Gastrocnemius medialis (tissue), 4 donors: ENCODE results near the gene ZBTB21. TPM values are rescaled to one million over a fixed set of nuclear protein-coding genes. Genes with fewer than 3 reads are reported as not detected.

ENCODE experiments used
- ATAC-seq, 2 donors: fragments of 150-250 bp; one replicate each; pipeline ENCODE4 v1.9.1; 2016
- DNase-seq, 2 donors: peaks; one replicate each; pipeline ENCODE4 v3.0.0-alpha.2; 2019
- H3K27ac ChIP-seq, 4 donors: fragments of 200-600 bp; sonication (generic); 1 replicate in 1 of 4; 2 replicates in 3 of 4; pipeline ENCODE4 v1.5.1; 2016 to 2018; ENCODE audit warnings: mild to moderate bottlenecking in 2 of 4, moderate library complexity in 1 of 4
- H3K27me3 ChIP-seq, 3 donors: fragments of 200-600 bp; sonication (generic) in 2 of 3; 1 replicate in 1 of 3; 2 replicates in 2 of 3; pipeline versions ENCODE4 v1.5.1 to v1.6.0; 2016 to 2019; ENCODE audit warnings: mild to moderate bottlenecking in 1 of 3, moderate library complexity in 1 of 3
- H3K36me3 ChIP-seq, 2 donors: fragments of 200-600 bp; sonication (generic) in 1 of 2; one replicate each; pipeline ENCODE4 v1.5.1; 2017 to 2018
- H3K4me1 ChIP-seq, 2 donors: fragments of 200-600 bp; sonication (generic) in 1 of 2; one replicate each; pipeline ENCODE4 v1.5.1; 2016 to 2017; ENCODE audit warnings: mild to moderate bottlenecking in 2 of 2
- H3K4me3 ChIP-seq, 4 donors: fragments of 200-600 bp; sonication (generic) in 3 of 4; 1 replicate in 1 of 4; 2 replicates in 3 of 4; pipeline ENCODE4 v1.5.1; 2016 to 2019; ENCODE audit warnings: mild to moderate bottlenecking in 2 of 4
- H3K9me3 ChIP-seq, 3 donors: fragments of 200-600 bp; sonication (generic) in 2 of 3; 1 replicate in 1 of 3; 2 replicates in 2 of 3; pipeline ENCODE4 v1.5.1; 2016 to 2019
- POLR2A ChIP-seq, 2 donors: fragments of 450-650 bp; IDR thresholded peaks; one replicate each; pipeline ENCODE4 v1.6.1; 2017; ENCODE audit warnings: antibody characterized with exemption in 2 of 2, mild to moderate bottlenecking in 2 of 2, moderate library complexity in 2 of 2
- in situ Hi-C, 4 donors: fragments of 200-750 bp; cut with MboI; loops; one replicate each; pipeline versions ENCODE4 v1.15.0 to v1.8.0; 2017; ENCODE audit warnings: low sequenced_read_pairs in 4 of 4
- intact Hi-C: fragments of 100-400 bp; cut with DNase I; formaldehyde crosslinking; loops from one replicate; pipeline ENCODE4 v1.15.1; 2023; ENCODE audit warnings: low total_unique reads
- total RNA-seq, 4 donors: library from RNA; depleted of rRNA; stranded (reverse); fragments of >200 nt; gene quantifications; one replicate each; pipeline versions ENCODE4 v1.1.0 to v1.2.3, GENCODE V29; 2016
- TF ChIP-seq, protein P1 (sequence below), 5 experiments: fragments of 450-650 bp in 3 of 5; fragments of 200-600 bp in 2 of 5; sonication (generic) in 2 of 5; IDR thresholded peaks in 4 of 5; conservative IDR thresholded peaks in 1 of 5; 1 replicate in 4 of 5; 2 replicates in 1 of 5; pipeline ENCODE4 v1.5.1; 2016 to 2019; ENCODE audit warnings: antibody characterized with exemption in 5 of 5, mild to moderate bottlenecking in 3 of 5, moderate library complexity in 3 of 5

Gene ZBTB21
- total RNA-seq, 4 donors from 2014 or later = 1.9 to 5.0 (median 4.0) TPM

DNA sequence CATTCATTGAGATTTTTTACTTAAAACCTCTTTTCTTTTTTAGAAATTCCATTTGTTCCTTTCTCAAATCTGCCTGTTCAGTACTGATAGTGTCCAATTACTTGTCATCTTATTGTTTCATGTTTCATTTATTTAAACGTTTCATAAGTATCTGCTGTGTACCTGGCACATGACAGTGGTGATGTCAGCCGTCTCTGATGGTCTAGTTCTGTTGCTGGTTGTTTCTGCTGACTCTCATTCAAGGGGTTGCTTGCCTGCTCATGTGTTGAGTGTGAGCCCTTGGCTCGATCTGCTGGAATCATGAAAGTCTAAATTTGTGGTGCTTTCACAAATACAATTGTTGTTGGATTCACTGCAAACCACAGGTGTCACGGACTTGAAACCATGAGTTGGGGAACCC is 30.8 kb downstream of the ZBTB21 start:
- Histone ChIP-seq H3K9me3 (no peaks in the 10 kb centered on the region), H3K4me1 (no peaks in the 10 kb centered on the region), H3K36me3 (no peaks in the 10 kb centered on the region), H3K27me3 (no peaks in the 10 kb centered on the region), H3K27ac (no peak overlapping the region), H3K4me3 (no peak overlapping the region)
- DNase-seq (no peak), ATAC-seq (no peak)
- intact Hi-C loops (no loop called here), in situ Hi-C loops (no loop called here)
- TF ChIP-seq, protein P1, sequence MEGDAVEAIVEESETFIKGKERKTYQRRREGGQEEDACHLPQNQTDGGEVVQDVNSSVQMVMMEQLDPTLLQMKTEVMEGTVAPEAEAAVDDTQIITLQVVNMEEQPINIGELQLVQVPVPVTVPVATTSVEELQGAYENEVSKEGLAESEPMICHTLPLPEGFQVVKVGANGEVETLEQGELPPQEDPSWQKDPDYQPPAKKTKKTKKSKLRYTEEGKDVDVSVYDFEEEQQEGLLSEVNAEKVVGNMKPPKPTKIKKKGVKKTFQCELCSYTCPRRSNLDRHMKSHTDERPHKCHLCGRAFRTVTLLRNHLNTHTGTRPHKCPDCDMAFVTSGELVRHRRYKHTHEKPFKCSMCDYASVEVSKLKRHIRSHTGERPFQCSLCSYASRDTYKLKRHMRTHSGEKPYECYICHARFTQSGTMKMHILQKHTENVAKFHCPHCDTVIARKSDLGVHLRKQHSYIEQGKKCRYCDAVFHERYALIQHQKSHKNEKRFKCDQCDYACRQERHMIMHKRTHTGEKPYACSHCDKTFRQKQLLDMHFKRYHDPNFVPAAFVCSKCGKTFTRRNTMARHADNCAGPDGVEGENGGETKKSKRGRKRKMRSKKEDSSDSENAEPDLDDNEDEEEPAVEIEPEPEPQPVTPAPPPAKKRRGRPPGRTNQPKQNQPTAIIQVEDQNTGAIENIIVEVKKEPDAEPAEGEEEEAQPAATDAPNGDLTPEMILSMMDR (IDR thresholded peaks at IDR 0.05 in 4 of 5, conservative IDR thresholded peaks at IDR 0.05 in 1 of 5) = no peak
- no peak for TF ChIP-seq POLR2A (IDR thresholded peaks at IDR 0.05)

- in situ Hi-C loops (no loop called here), intact Hi-C loops (no loop called here)
- Histone ChIP-seq H3K36me3 (no peaks in the 10 kb centered on the region), H3K4me3 (no peak overlapping the region), H3K4me1 (peaks cover 4 to 6% of the 10 kb centered on the region in 2 donors), H3K27ac (no peak overlapping the region), H3K27me3 (no peaks in the 10 kb centered on the region), H3K9me3 (no peaks in the 10 kb centered on the region)
- DNase-seq (no peak), ATAC-seq (no peak)
- TF ChIP-seq POLR2A (IDR thresholded peaks at IDR 0.05) = no peak
- TF ChIP-seq, protein P1 (IDR thresholded peaks at IDR 0.05 in 4 of 5, conservative IDR thresholded peaks at IDR 0.05 in 1 of 5) = no peak
Measured at GRCh38 chr21:41977034-41977950, 32.9 kb downstream of the ZBTB21 start.

DNA sequence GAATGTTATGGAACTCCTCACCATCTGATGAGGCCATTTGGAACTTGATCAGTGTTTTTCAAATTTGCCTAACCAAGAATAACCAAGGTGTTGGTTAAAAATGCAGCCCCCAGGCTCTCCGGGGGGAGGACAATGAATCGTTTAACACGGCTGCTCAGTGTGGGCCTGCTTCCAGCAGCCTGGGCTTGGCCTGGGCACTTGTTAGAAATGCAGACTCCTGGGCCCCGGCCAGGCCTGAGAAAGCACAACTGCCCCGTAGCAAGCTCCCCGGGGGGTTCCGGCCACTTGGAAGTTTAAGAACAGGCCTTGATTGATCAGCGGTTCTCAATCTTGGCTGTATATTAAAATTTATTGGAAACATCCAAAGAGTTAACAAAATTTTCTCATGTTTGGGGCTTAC is 33.5 kb downstream of the ZBTB21 start:
- in situ Hi-C loops (no loop called here), intact Hi-C loops (no loop called here)
- Histone ChIP-seq H3K27me3 (no peaks in the 10 kb centered on the region), H3K9me3 (no peaks in the 10 kb centered on the region), H3K27ac (no peak overlapping the region), H3K4me1 (peaks cover 4 to 6% of the 10 kb centered on the region in 2 donors), H3K4me3 (no peak overlapping the region), H3K36me3 (no peaks in the 10 kb centered on the region)
- ATAC-seq = no peak
- no peak for DNase-seq
- TF ChIP-seq, protein P1 (IDR thresholded peaks at IDR 0.05 in 4 of 5, conservative IDR thresholded peaks at IDR 0.05 in 1 of 5) = no peak
- TF ChIP-seq POLR2A (IDR thresholded peaks at IDR 0.05) = no peak

- peak in 1 of 2 donors; percentile 3 for DNase-seq
- H3K4me1 ChIP-seq = peaks cover 4 to 6% of the 10 kb centered on the region in 2 donors
- no peak for ATAC-seq
Measured at GRCh38 chr21:41975391-41976272, 34.5 kb downstream of the ZBTB21 start.

More at GRCh38 chr21:41975391-41976272, 34.5 kb downstream of the ZBTB21 start:
- intact Hi-C loops (no loop called here), in situ Hi-C loops (no loop called here)
- TF ChIP-seq POLR2A (IDR thresholded peaks at IDR 0.05) = no peak
- TF ChIP-seq, protein P1 (IDR thresholded peaks at IDR 0.05 in 4 of 5, conservative IDR thresholded peaks at IDR 0.05 in 1 of 5) = no peak
- H3K4me3 ChIP-seq = no peak overlapping the region
- no peaks in the 10 kb centered on the region for H3K36me3 ChIP-seq
- no peaks in the 10 kb centered on the region for H3K27me3 ChIP-seq
- H3K27ac ChIP-seq = no peak overlapping the region
- no peaks in the 10 kb centered on the region for H3K9me3 ChIP-seq
